RPMI8226 (cell line): Measurements from ENCODE around the gene MGME1.
"Not testable (repeated sequence)": the region's sequence is repeated elsewhere in the genome, so short reads cannot be mapped to it uniquely, and the experiment has no call there.

Source experiments
- DNase-seq: peaks from one replicate; pipeline ENCODE4 v3.0.0-alpha.2; 2015

Gene MGME1

GRCh38 chr20:17941087-17941825 is 27.6 kb upstream of the MGME1 start:
- DNase-seq = no peak

DNA sequence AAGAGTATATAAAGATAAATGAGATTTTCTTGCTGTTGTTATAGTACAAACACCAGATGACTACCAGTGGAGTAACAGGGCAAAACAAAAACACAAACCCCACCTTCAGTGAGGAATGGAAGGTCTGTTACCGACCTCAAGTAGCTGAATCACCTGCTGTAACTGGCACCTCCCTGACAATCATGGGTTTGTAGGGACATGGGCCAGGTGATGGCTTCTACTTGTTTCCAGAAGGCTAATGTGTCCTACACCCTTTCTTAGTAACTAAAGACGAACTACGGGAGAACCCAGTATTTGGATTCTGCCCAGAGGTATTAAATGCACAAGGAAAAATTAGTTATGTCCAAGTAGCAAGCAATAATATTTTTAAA is 27.0 kb upstream of the MGME1 start:
- DNase-seq = no peak

DNA sequence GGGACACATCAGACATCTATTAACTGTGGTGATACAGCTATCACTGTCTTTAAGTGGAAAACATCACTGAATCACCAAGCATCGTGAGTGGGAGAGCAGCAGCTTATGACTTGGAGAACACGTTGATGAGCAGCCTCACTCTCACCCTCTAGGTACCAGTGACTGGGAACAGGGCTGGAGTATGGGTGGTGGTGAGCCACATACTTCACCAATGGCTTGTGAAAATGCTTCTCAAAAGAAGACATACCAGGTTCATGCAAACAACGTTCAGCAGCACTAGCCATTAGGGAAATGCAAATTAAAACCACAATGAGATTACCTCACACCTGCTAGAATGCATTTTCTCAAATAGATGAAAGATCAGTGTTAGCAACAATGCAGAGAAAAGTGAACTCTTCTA is 25.5 kb upstream of the MGME1 start:
- no peak for DNase-seq

GRCh38 chr20:17944854-17945474 is 23.9 kb upstream of the MGME1 start:
- DNase-seq = no peak

- no peak for DNase-seq
Observed at GRCh38 chr20:17946040-17946439, 22.8 kb upstream of the MGME1 start.

- DNase-seq = no peak
Observed at GRCh38 chr20:17946572-17947473, 22.0 kb upstream of the MGME1 start.

DNA sequence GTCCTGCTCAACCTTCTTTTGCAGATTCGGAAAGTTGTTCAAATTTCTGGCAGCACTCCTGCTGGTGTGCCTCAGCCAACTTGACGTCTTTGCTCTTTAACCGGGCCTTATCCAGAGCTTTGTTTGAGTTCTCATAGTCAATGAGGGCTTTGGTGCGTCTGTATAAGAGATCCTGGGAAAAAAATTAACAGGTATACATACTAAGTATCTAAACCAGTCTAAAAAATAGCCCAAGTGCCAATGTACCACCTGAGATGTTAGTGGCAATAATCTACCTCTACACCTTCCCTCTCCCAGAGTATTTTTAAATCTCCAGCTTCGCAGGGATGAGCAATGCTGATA is 21.4 kb upstream of the MGME1 start:
- no peak for DNase-seq

DNA sequence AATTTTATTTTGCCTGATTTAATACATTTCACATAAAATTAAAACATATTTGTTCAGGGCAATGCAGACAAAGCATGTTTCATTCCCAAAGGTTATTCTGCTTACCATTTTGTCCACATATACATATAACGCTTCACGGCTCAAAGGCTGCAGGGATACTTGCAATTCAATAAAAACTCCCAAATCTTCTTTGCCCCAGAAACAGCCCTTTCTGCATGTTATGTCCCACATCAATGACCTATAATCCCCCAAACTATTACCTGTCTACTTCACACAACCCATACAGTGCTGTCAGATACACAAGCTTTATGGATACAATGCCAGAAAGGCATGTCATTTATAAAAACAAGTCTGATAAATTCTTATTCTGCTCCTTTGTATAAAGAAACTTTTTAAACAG is 20.4 kb upstream of the MGME1 start:
- no peak for DNase-seq

GRCh38 chr20:17949899-17950298 is 18.9 kb upstream of the MGME1 start:
- no peak for DNase-seq

DNA sequence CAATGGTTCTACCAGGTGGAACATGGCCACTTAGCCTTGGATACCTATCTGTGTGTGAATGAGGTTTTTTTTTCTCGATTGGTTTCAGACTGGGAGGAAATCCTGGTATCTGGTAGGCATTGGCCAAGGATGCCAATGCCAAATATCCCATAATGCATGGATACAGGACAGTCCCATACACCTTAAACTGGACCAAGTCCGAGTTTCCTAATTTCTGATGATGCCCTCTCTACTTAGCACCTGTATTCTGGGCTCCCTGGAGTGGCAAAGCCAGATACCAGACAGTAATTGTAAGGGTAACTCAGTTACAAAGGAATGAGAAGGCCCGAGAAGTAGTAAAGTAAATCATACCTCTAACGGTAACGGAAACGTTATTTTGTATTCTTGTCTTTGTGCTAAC is 18.1 kb upstream of the MGME1 start:
- DNase-seq = no peak

DNA sequence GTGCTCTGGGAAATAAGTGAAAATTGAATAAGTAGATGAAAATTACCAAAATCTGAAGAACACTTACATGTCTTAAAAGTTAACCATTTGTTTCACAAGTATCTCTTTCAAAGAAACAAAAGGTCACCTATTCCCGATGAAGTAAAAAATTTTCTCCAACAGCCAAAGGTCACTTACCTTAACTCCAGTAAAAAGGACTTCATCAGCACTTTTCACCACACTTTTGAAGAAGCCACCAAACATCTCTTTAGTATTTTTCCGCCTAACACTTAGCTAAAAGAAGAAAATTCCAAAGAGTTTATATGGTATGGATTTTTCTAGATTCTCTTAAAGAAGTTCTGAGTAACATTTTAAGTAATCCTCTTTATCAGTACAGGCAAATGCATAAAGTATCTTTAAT is 17.5 kb upstream of the MGME1 start:
- no peak for DNase-seq

DNA sequence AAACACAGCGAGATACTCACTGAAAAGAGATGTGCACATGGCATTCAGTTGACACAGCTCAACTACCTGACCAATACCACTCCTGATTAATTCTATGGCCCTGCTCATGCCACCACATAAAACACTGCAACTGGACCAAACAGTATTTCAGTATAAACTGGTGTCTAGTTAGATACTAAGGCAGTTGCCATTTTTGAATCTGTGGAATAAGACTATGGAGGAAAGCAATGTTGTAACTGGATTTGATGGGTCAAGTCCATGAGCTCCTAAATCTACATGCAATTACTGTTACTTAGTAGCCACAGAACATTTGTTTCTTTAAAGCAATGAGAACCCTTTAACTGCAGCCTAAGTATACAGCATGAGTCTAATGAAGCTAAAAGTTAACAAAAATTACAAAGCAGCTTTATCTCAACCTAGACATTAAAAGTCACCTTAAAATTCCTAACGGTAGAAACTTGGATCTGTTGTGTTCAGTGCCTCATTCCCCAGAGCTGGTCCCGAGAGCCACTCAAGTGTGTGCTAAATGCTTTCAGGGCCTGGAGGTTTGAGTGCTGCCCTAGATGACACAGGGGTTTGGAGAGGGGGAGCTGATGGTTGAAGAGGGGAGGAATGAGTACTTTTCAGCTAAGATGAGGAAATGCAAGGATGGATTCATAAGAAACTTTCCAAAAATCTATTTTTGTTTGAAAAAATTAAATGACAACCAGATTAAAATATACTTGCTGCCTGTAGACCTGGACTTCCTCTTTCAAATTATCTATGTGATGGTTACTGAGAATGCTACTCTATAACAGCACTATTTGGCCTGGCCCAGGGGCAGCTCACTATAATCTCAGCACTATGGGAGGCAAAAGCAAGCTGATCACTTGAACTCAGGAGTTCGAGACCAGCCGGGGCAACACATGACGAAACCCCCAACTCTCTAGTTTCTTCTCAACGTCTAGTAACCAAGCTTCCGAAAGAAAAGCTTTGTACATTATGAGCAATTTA is 15.8 kb upstream of the MGME1 start:
- DNase-seq = no peak

GRCh38 chr20:17953935-17954334 is 14.9 kb upstream of the MGME1 start:
- no peak for DNase-seq

GRCh38 chr20:17955302-17955701 is 13.5 kb upstream of the MGME1 start:
- no peak for DNase-seq

GRCh38 chr20:17956099-17956685 is 12.6 kb upstream of the MGME1 start:
- DNase-seq = no peak

DNA sequence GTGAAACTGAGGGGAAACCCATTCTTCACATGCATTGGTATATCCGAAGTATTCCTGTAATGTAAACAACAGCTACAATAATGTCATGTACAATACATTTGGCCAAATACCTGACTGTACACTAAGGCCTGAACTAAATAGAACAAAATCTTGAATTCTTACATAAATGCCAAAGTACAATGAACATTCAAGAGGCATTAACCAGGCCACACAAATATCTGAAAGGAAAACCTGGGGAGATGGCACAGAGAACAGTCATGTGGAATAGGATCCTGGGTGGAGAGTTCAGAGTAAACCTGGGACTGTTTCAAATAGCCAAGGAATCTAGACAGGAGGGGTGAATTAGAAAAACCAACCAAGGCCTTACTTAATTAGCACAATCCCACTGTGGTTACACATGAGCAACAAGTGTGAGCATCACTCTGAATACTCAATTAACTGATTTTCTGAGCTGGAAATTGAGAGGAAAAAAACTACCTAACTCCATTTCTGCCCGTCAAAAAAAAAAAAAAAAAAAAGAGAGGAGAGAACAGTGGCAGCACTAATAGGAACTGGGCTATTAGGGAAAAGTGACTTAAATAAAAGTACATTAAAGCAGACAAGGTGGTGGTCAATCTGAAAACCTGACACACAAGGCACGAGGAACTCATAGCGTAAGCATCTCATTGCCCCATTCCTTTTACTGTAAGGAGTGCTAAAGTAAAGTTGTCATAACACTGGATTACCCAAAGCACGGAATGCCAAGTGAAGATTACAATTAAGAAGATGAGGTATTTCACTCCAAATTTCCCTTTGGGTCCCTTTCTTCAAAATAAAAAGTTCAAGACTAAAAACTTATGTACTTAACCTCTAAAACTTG is 11.1 kb upstream of the MGME1 start:
- DNase-seq = no peak

GRCh38 chr20:17958373-17959256 is 10.2 kb upstream of the MGME1 start:
- DNase-seq = no peak

DNA sequence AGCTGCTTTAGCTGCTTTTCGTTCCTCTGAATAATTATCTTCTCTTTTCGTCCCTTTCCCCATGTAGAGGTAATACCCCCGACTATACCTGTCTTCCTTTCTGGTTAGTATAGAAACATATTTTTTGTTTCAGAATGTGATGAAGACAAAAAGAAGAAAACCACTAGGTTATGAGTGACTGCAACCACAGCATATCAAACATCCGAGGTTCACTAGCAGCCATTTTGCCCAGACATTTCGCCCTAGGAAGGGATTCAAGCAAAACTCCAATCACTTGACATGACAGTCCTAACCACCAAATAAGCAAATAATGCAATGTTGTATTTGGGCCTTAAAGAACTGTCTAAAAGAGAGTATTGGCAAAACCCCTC is 9.6 kb upstream of the MGME1 start:
- no peak for DNase-seq

- DNase-seq = not testable (repeated sequence)
Observed at GRCh38 chr20:17960400-17960885, 8.4 kb upstream of the MGME1 start.

DNA sequence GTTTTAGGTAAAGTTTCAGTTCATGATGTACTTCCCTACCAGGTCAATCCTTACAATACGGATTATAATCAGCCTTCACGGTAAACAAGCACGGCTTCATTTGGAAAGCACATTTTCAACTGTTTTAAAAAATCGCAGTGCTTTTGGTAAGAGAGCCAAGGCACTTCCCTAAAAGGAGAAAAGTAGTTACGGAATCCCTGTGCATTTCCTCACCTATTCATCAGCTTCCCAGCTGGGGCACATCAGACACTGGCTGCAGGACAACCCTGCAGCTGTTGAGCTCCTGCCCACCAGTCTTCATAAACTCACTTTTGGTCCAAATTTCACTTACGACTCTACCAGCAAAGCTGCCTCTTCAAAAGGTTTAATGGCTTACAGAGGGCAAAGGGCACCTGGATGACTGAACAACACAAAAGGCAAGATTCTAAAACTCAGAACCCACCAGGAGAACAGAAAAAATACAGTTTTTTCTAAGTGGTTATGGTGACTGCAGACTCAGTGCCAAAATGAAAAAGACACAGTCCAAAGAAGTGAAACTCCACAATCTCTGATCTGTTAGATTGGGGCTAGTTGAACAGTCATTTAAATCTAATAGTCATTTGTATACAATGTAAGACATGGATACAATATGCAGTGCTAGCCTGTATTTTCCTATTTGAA is 7.8 kb upstream of the MGME1 start:
- DNase-seq = no peak
